HepG2 (cell line): Measurements from ENCODE around the gene ABCC10.
"Not testable (repeated sequence)": the region's sequence is repeated elsewhere in the genome, so short reads cannot be mapped to it uniquely, and the experiment has no call there.

Experiments
- CBX5 ChIP-seq: sonication (generic); formaldehyde crosslinking; IDR thresholded peaks from 2 replicates; pipeline ENCODE4 v1.4.0; 2020; ENCODE audit warnings: missing genetic modification reagents, borderline replicate concordance
- CHD2 ChIP-seq: IDR thresholded peaks from 2 replicates; pipeline ENCODE4 v1.6.1; 2011; ENCODE audit warnings: low read depth, low read length, improper control_type of control experiment
- HNF4A ChIP-seq: sonication (generic); formaldehyde crosslinking; IDR thresholded peaks from 2 replicates; pipeline ENCODE4 v1.4.0; 2020; ENCODE audit warnings: missing genetic modification reagents
- SETDB1 ChIP-seq: sonication (generic); formaldehyde crosslinking; IDR thresholded peaks from 2 replicates; pipeline ENCODE4 v1.5.1; 2020; ENCODE audit warnings: missing genetic modification reagents, mild to moderate bottlenecking, borderline replicate concordance
- ZFP36L1 ChIP-seq: sonication (generic); formaldehyde crosslinking; IDR thresholded peaks from 2 replicates; pipeline ENCODE4 v1.8.0; 2022; ENCODE audit warnings: mild to moderate bottlenecking, missing genetic modification reagents, moderate library complexity
- TF ChIP-seq, protein P1 (sequence below): sonication (generic); formaldehyde crosslinking; IDR thresholded peaks from 2 replicates; pipeline ENCODE4; 2020; ENCODE audit warnings: missing genetic modification reagents, mild to moderate bottlenecking, borderline replicate concordance

DNA sequence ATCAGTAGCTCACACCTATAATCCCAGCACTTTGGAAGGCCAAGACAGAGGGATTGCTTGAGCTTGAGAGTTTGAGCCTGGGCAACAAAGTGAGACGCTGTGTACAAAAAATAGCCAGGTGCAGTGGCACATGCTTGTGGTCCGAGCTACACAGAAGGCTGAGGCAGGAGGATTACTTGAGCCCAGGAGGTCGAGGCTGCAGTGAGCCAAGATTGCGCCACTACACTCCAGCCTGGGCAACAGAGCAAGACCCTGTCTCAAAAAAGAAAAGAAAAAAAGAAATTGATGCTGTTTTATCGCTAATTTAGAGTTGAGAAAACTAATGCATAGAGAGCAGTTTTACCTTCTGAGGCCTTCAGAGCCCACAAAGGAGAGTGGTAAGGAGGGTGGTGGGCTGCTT is 71.0 kb downstream of the ABCC10 start:
- TF ChIP-seq CHD2; CBX5; HNF4A (CRISPR knock-in tag); SETDB1 (CRISPR knock-in tag); ZFP36L1 (CRISPR knock-in tag): not testable (repeated sequence)
- TF ChIP-seq, protein P1, sequence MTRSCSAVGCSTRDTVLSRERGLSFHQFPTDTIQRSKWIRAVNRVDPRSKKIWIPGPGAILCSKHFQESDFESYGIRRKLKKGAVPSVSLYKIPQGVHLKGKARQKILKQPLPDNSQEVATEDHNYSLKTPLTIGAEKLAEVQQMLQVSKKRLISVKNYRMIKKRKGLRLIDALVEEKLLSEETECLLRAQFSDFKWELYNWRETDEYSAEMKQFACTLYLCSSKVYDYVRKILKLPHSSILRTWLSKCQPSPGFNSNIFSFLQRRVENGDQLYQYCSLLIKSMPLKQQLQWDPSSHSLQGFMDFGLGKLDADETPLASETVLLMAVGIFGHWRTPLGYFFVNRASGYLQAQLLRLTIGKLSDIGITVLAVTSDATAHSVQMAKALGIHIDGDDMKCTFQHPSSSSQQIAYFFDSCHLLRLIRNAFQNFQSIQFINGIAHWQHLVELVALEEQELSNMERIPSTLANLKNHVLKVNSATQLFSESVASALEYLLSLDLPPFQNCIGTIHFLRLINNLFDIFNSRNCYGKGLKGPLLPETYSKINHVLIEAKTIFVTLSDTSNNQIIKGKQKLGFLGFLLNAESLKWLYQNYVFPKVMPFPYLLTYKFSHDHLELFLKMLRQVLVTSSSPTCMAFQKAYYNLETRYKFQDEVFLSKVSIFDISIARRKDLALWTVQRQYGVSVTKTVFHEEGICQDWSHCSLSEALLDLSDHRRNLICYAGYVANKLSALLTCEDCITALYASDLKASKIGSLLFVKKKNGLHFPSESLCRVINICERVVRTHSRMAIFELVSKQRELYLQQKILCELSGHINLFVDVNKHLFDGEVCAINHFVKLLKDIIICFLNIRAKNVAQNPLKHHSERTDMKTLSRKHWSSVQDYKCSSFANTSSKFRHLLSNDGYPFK (CRISPR knock-in tag), result not testable (repeated sequence)
